HG03066 (cell line): ENCODE results near the gene PPP1R3F.
"Not testable (repeated sequence)": the region's sequence is repeated elsewhere in the genome, so short reads cannot be mapped to it uniquely, and the experiment has no call there.

Source experiments
- ATAC-seq: cut with Tn5 transposase; IDR thresholded peaks from one replicate; pipeline ENCODE4 v1.9.1; 2021; ENCODE audit warnings: low read depth; ENCODE audit not compliant: unreplicated experiment

Gene PPP1R3F

GRCh38 chrX:49271341-49271740, 1.7 kb downstream of the PPP1R3F start:
- ATAC-seq: no peak

- ATAC-seq: no peak
These were observed 2.8 kb downstream of the PPP1R3F start for GRCh38 chrX:49272421-49272820.

- no peak for ATAC-seq
These were observed 3.7 kb downstream of the PPP1R3F start for GRCh38 chrX:49273181-49273727.

- ATAC-seq: no peak
These were observed 6.6 kb downstream of the PPP1R3F start for GRCh38 chrX:49276207-49276606.

GRCh38 chrX:49276671-49277534, 7.3 kb downstream of the PPP1R3F start:
- ATAC-seq: no peak

- ATAC-seq: no peak
These were observed 7.9 kb downstream of the PPP1R3F start for GRCh38 chrX:49277535-49277830.

GRCh38 chrX:49278081-49278480, 8.5 kb downstream of the PPP1R3F start:
- no peak for ATAC-seq

GRCh38 chrX:49282647-49283011, 13.0 kb downstream of the PPP1R3F start:
- ATAC-seq: no peak

GRCh38 chrX:49284212-49284611, 14.6 kb downstream of the PPP1R3F start:
- ATAC-seq: no peak

- ATAC-seq: no peak
These were observed 16.5 kb downstream of the PPP1R3F start for GRCh38 chrX:49286136-49286535.

- ATAC-seq: no peak
These were observed 17.0 kb downstream of the PPP1R3F start for GRCh38 chrX:49286581-49286980.

GRCh38 chrX:49287665-49288064, 18.1 kb downstream of the PPP1R3F start:
- ATAC-seq: no peak

- no peak for ATAC-seq
These were observed 20.6 kb downstream of the PPP1R3F start for GRCh38 chrX:49290215-49290614.

GRCh38 chrX:49291615-49292337, 22.2 kb downstream of the PPP1R3F start:
- ATAC-seq: no peak

GRCh38 chrX:49292400-49293362, 23.1 kb downstream of the PPP1R3F start:
- no peak for ATAC-seq

- not testable (repeated sequence) for ATAC-seq
These were observed 29.7 kb downstream of the PPP1R3F start for GRCh38 chrX:49299293-49299692.

GRCh38 chrX:49300703-49301102, 31.1 kb downstream of the PPP1R3F start:
- ATAC-seq: no peak

- ATAC-seq: no peak
These were observed 33.8 kb downstream of the PPP1R3F start, which contains the start of gene GAGE10 for GRCh38 chrX:49303346-49303745. Gene GAGE10, plus strand, starts transcription at chrX:49303646. Its CDS starts 1,214 bp downstream, at chrX:49304860.

- not testable (repeated sequence) for ATAC-seq
These were observed 38.2 kb downstream of the PPP1R3F start for GRCh38 chrX:49307775-49308174.

GRCh38 chrX:49308604-49309269, 39.1 kb downstream of the PPP1R3F start:
- ATAC-seq: no peak
